OCI-LY1 (cell line): Measurements from ENCODE around the gene EBF3.

Experiments used
- H2AFZ ChIP-seq: fragments of 200-600 bp; sonication (generic), shearing (Covaris generic); 2 replicates; pipeline ENCODE4 v1.6.0; 2014; ENCODE audit warnings: antibody characterized with exemption, mild to moderate bottlenecking, low read length
- H3F3A ChIP-seq: fragments of 200-600 bp; sonication (generic), shearing (Covaris generic); 2 replicates; pipeline ENCODE4 v1.6.0; 2014; ENCODE audit warnings: mild to moderate bottlenecking, antibody characterized with exemption, low read length, moderate library complexity; ENCODE audit not compliant: insufficient read depth
- H3K27ac ChIP-seq: fragments of 200-600 bp; sonication (generic); 2 replicates; pipeline ENCODE4 v1.5.1; 2014; ENCODE audit warnings: low read length, mixed run types, mild to moderate bottlenecking, low read depth; ENCODE audit not compliant: poor library complexity, severe bottlenecking
- H3K27me3 ChIP-seq: fragments of 200-600 bp; sonication (generic); 2 replicates; pipeline ENCODE4 v1.6.0; 2014; ENCODE audit warnings: antibody characterized with exemption, mild to moderate bottlenecking, low read length, moderate library complexity; ENCODE audit not compliant: insufficient read depth
- H3K36me3 ChIP-seq: fragments of 200-600 bp; sonication (generic); 2 replicates; pipeline ENCODE4 v1.6.1; 2014; ENCODE audit warnings: mild to moderate bottlenecking, antibody characterized with exemption, low read length, moderate library complexity, mixed read lengths; ENCODE audit not compliant: insufficient read depth
- H3K4me1 ChIP-seq: fragments of 200-600 bp; sonication (generic); 2 replicates; pipeline ENCODE4 v1.5.1; 2014; ENCODE audit warnings: mild to moderate bottlenecking, low read length, moderate library complexity; ENCODE audit not compliant: insufficient read depth, severe bottlenecking
- H3K4me2 ChIP-seq: fragments of 200-600 bp; sonication (generic), shearing (Covaris generic); 2 replicates; pipeline ENCODE4 v1.6.1; 2014; ENCODE audit warnings: low read length
- H3K4me3 ChIP-seq: fragments of 200-600 bp; sonication (generic); 2 replicates; pipeline ENCODE4 v1.5.1; 2014; ENCODE audit warnings: low read length, low read depth, mild to moderate bottlenecking, mixed read lengths; ENCODE audit not compliant: poor library complexity, severe bottlenecking
- H3K79me2 ChIP-seq: fragments of 200-600 bp; shearing (Covaris generic); 2 replicates; pipeline ENCODE4 v1.6.1; 2016; ENCODE audit warnings: mixed run types, low read length, mixed read lengths; ENCODE audit not compliant: insufficient read depth
- H3K9ac ChIP-seq: fragments of 200-600 bp; sonication (generic), shearing (Covaris generic); 2 replicates; pipeline ENCODE4 v1.6.1; 2014; ENCODE audit warnings: mild to moderate bottlenecking, low read length, mixed read lengths
- H3K9me2 ChIP-seq: fragments of 200-600 bp; sonication (generic), shearing (Covaris generic); 2 replicates; pipeline ENCODE4 v1.6.1; 2014; ENCODE audit warnings: low read depth, mild to moderate bottlenecking, low read length, mixed read lengths
- H3K9me3 ChIP-seq: fragments of 200-600 bp; shearing (Covaris generic); 2 replicates; pipeline ENCODE4 v1.6.1; 2014; ENCODE audit warnings: low read length, mixed read lengths
- H4K20me1 ChIP-seq: fragments of 200-600 bp; sonication (generic), shearing (Covaris generic); 2 replicates; pipeline ENCODE4 v1.6.0; 2016; ENCODE audit warnings: mild to moderate bottlenecking, low read length; ENCODE audit not compliant: insufficient read depth
- EZH2 ChIP-seq: fragments of 200-600 bp; sonication (generic), shearing (Covaris generic); IDR thresholded peaks from 2 replicates; pipeline ENCODE4 v1.8.0; 2017; ENCODE audit warnings: borderline replicate concordance, mixed run types, mild to moderate bottlenecking, antibody characterized with exemption, low read length, moderate library complexity, mixed read lengths
- TF ChIP-seq, protein P1 (sequence below): fragments of 200-600 bp; sonication (generic), shearing (Covaris generic); IDR thresholded peaks from 2 replicates; pipeline ENCODE4 v1.5.1; 2017; ENCODE audit warnings: mild to moderate bottlenecking, antibody characterized with exemption, low read length, moderate library complexity, mixed read lengths

Gene EBF3

GRCh38 chr10:129852829-129853561 is 111.1 kb downstream of the EBF3 start:
- Histone ChIP-seq H3K27ac (no peak overlapping the region), H3K4me3 (no peak overlapping the region), H3K4me1 (no peaks in the 10 kb centered on the region), H3F3A (no peaks in the 10 kb centered on the region), H3K9ac (no peak overlapping the region), H3K9me3 (peaks cover 2% of the 10 kb centered on the region; the same call in 1 of the 2 replicates), H3K79me2 (no peaks in the 10 kb centered on the region), H2AFZ (no peak overlapping the region), H3K4me2 (no peak overlapping the region), H4K20me1 (no peaks in the 10 kb centered on the region), H3K27me3 (peaks cover 25% of the 10 kb centered on the region; the same call in 1 of the 2 replicates), H3K36me3 (no peaks in the 10 kb centered on the region), H3K9me2 (no peaks in the 10 kb centered on the region)
- TF ChIP-seq, protein P1, sequence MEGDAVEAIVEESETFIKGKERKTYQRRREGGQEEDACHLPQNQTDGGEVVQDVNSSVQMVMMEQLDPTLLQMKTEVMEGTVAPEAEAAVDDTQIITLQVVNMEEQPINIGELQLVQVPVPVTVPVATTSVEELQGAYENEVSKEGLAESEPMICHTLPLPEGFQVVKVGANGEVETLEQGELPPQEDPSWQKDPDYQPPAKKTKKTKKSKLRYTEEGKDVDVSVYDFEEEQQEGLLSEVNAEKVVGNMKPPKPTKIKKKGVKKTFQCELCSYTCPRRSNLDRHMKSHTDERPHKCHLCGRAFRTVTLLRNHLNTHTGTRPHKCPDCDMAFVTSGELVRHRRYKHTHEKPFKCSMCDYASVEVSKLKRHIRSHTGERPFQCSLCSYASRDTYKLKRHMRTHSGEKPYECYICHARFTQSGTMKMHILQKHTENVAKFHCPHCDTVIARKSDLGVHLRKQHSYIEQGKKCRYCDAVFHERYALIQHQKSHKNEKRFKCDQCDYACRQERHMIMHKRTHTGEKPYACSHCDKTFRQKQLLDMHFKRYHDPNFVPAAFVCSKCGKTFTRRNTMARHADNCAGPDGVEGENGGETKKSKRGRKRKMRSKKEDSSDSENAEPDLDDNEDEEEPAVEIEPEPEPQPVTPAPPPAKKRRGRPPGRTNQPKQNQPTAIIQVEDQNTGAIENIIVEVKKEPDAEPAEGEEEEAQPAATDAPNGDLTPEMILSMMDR, result no peak
- TF ChIP-seq EZH2, result no peak

- H3K27ac ChIP-seq, result no peak overlapping the region
- no peak for TF ChIP-seq EZH2
- TF ChIP-seq, protein P1, result no peak
Observed at GRCh38 chr10:129851941-129852640, 112.0 kb downstream of the EBF3 start.

GRCh38 chr10:129850790-129851189 is 113.3 kb downstream of the EBF3 start:
- peaks cover 18% of the 10 kb centered on the region; the same call in 1 of the 2 replicates for H3K27me3 ChIP-seq

More at GRCh38 chr10:129851941-129852640, 112.0 kb downstream of the EBF3 start:
- H3K9ac ChIP-seq, result no peak overlapping the region
- no peaks in the 10 kb centered on the region for H3K36me3 ChIP-seq
- peaks cover 25% of the 10 kb centered on the region; the same call in 1 of the 2 replicates for H3K27me3 ChIP-seq
- no peaks in the 10 kb centered on the region for H3K4me1 ChIP-seq
- peaks cover 2% of the 10 kb centered on the region; the same call in 1 of the 2 replicates for H3K9me3 ChIP-seq
- no peak overlapping the region for H2AFZ ChIP-seq
- H4K20me1 ChIP-seq, result no peaks in the 10 kb centered on the region
- no peaks in the 10 kb centered on the region for H3F3A ChIP-seq
- no peak overlapping the region for H3K4me3 ChIP-seq
- no peak overlapping the region for H3K4me2 ChIP-seq
- no peaks in the 10 kb centered on the region for H3K9me2 ChIP-seq
- no peaks in the 10 kb centered on the region for H3K79me2 ChIP-seq

More at GRCh38 chr10:129850790-129851189, 113.3 kb downstream of the EBF3 start:
- Histone ChIP-seq H2AFZ (no peak overlapping the region), H3K9me3 (no peaks in the 10 kb centered on the region), H3F3A (no peaks in the 10 kb centered on the region), H3K4me1 (no peaks in the 10 kb centered on the region), H3K9ac (no peak overlapping the region), H3K27ac (no peak overlapping the region), H3K4me2 (no peak overlapping the region), H3K79me2 (no peaks in the 10 kb centered on the region), H3K4me3 (no peak overlapping the region), H4K20me1 (no peaks in the 10 kb centered on the region), H3K36me3 (no peaks in the 10 kb centered on the region), H3K9me2 (no peaks in the 10 kb centered on the region)
- TF ChIP-seq EZH2, result no peak
- TF ChIP-seq, protein P1, result no peak
